HCT116 (cell line): Measurements from ENCODE around the gene RS1. TPM values are rescaled to one million over a fixed set of nuclear protein-coding genes. Genes with fewer than 3 reads are reported as not detected.

Source experiments
- ATAC-seq: fragments of 200-7000 bp; cut with Tn5 transposase; 2 replicates; pipeline ENCODE4 v1.9.1; 2020; ENCODE audit warnings: mild to moderate bottlenecking, moderate library complexity
- BruUV-seq: library from RNA; stranded (reverse); fragments of 400-500 nt; replicated peaks from 2 replicates; lab custom pipeline; 2021; lab: Mats Ljungman, UMichigan
- CTCF ChIA-PET: fragments of 300-600 bp; sonication (Branson Sonifier 250); formaldehyde crosslinking; loops from one replicate; lab custom pipeline; 2021; ENCODE audit warnings: antibody characterized with exemption; lab: Charles Lee
- POLR2A ChIA-PET: fragments of 300-600, 350-600 bp; sonication (Branson Sonifier 250); formaldehyde crosslinking; loops from one replicate; lab custom pipeline; 2021; ENCODE audit warnings: antibody characterized with exemption; lab: Charles Lee
- RAD21 ChIA-PET, 2 experiments: fragments of 300-600 bp; sonication (Branson Sonifier 250); formaldehyde crosslinking; loops; one replicate each; lab custom pipeline; 2023; ENCODE audit warnings: low total read pairs in 2 of 2; ENCODE audit not compliant: uncharacterized antibody in 2 of 2, unreplicated experiment in 2 of 2, low non-redundant PET in 1 of 2; lab: Charles Lee
- DNase-seq: peaks from one replicate; pipeline ENCODE4 v3.0.0-alpha.2; 2010; ENCODE audit warnings: low read depth, low spot score
- H2AFZ ChIP-seq: fragments of 200-600 bp; shearing (Covaris generic), sonication (generic); 2 replicates; pipeline ENCODE4 v1.6.1; 2017; ENCODE audit warnings: low read depth, mixed run types, mixed read lengths, antibody characterized with exemption, low read length; ENCODE audit not compliant: poor library complexity, severe bottlenecking
- H3K27ac ChIP-seq: 2 replicates; pipeline ENCODE4 v1.5.1; 2012; ENCODE audit warnings: low read depth, low read length
- H3K27me3 ChIP-seq: fragments of 200-600 bp; sonication (generic); 2 replicates; pipeline ENCODE4 v1.6.1; 2016; ENCODE audit warnings: mixed run types, low read length, mixed read lengths; ENCODE audit not compliant: insufficient read depth
- H3K36me3 ChIP-seq, 2 experiments: fragments of 200-500 bp in 1 of 2; fragments of 200-600 bp in 1 of 2; sonication (Bioruptor generic) in 1 of 2; sonication (generic) in 1 of 2; 2 replicates each; pipeline versions ENCODE4 v1.5.1 to v1.6.1; 2014 to 2016; ENCODE audit warnings: low read length in 2 of 2, inconsistent platforms in 1 of 2, mixed read lengths in 1 of 2, mixed run types in 1 of 2; ENCODE audit not compliant: insufficient read depth in 2 of 2, control insufficient read depth in 1 of 2
- H3K4me1 ChIP-seq, 2 experiments: fragments of 200-600 bp in 1 of 2; sonication (generic) in 1 of 2; 2 replicates each; pipeline versions ENCODE4 v1.5.1 to v1.6.1; 2012 to 2017; ENCODE audit warnings: low read length in 2 of 2, inconsistent platforms in 1 of 2, mild to moderate bottlenecking in 1 of 2, mixed read lengths in 1 of 2, mixed run types in 1 of 2, moderate library complexity in 1 of 2; ENCODE audit not compliant: insufficient read depth in 2 of 2, control insufficient read depth in 1 of 2
- H3K4me2 ChIP-seq: fragments of 200-600 bp; sonication (generic); 2 replicates; pipeline ENCODE4 v1.6.1; 2017; ENCODE audit warnings: mixed run types, low read length, mixed read lengths
- H3K4me3 ChIP-seq, 2 experiments: fragments of 200-600 bp in 1 of 2; sonication (generic) in 1 of 2; replicated peaks in 1 of 2; 2 replicates each; pipeline ENCODE4 v1.5.1; 2011 to 2016; ENCODE audit warnings: low read length in 2 of 2, control low read depth in 1 of 2, low read depth in 1 of 2, mild to moderate bottlenecking in 1 of 2, mixed read lengths in 1 of 2, mixed run types in 1 of 2
- H3K79me2 ChIP-seq: fragments of 200-600 bp; sonication (generic); 2 replicates; pipeline ENCODE4 v1.6.1; 2017; ENCODE audit warnings: mild to moderate bottlenecking, mixed run types, low read length, moderate library complexity, mixed read lengths; ENCODE audit not compliant: insufficient read depth
- H3K9ac ChIP-seq: fragments of 200-600 bp; sonication (generic); 2 replicates; pipeline ENCODE4 v1.6.1; 2016; ENCODE audit warnings: low read length, mixed read lengths
- H3K9me2 ChIP-seq: fragments of 200-600 bp; sonication (generic), shearing (Covaris generic); 2 replicates; pipeline ENCODE4 v1.6.1; 2017; ENCODE audit warnings: mixed run types, mild to moderate bottlenecking, moderate library complexity; ENCODE audit not compliant: insufficient read depth
- H3K9me3 ChIP-seq, 2 experiments: fragments of 200-500 bp in 1 of 2; fragments of 200-600 bp in 1 of 2; sonication (Bioruptor generic) in 1 of 2; sonication (generic) in 1 of 2; 2 replicates each; pipeline ENCODE4 v1.6.1; 2014 to 2017; ENCODE audit warnings: low read length in 2 of 2, mixed read lengths in 2 of 2, inconsistent platforms in 1 of 2, low read depth in 1 of 2, mild to moderate bottlenecking in 1 of 2, mixed run types in 1 of 2, moderate library complexity in 1 of 2; ENCODE audit not compliant: control insufficient read depth in 1 of 2, insufficient read depth in 1 of 2
- H4K20me1 ChIP-seq: fragments of 200-600 bp; sonication (generic), shearing (Covaris generic); 2 replicates; pipeline ENCODE4 v1.6.1; 2017; ENCODE audit warnings: mixed run types, mild to moderate bottlenecking, moderate library complexity; ENCODE audit not compliant: insufficient read depth
- ELF1 ChIP-seq: IDR thresholded peaks from 2 replicates; pipeline ENCODE4 v1.6.1; 2012; ENCODE audit warnings: low read depth, borderline replicate concordance
- intact Hi-C: fragments of 100-400 bp; cut with micrococcal nuclease; formaldehyde crosslinking; loops from 2 replicates; pipeline ENCODE4 v1.10.0; 2022
- total RNA-seq: library from RNA; stranded (reverse); gene quantifications from one replicate; pipeline ENCODE4 v1.2.1, GENCODE V29; 2021; ENCODE audit not compliant: unreplicated experiment
- TF ChIP-seq, protein P1 (sequence below), 3 experiments: fragments of 200-600 bp in 1 of 3; sonication (generic) in 1 of 3; IDR thresholded peaks in 2 of 3; conservative IDR thresholded peaks in 1 of 3; 2 replicates each; pipeline ENCODE4 v1.5.1; 2012 to 2017; ENCODE audit warnings: low read depth in 2 of 3, low read length in 2 of 3, antibody characterized with exemption in 1 of 3, borderline replicate concordance in 1 of 3, control low read depth in 1 of 3, mild to moderate bottlenecking in 1 of 3, mixed read lengths in 1 of 3, mixed run types in 1 of 3, moderate library complexity in 1 of 3; ENCODE audit not compliant: insufficient read depth in 1 of 3
- TF ChIP-seq, protein P2 (sequence below): IDR thresholded peaks from 2 replicates; pipeline ENCODE4 v1.6.1; 2012; ENCODE audit warnings: low read depth

The RS1 gene
- total RNA-seq, 1 experiment from 2014 or later: not detected

DNA sequence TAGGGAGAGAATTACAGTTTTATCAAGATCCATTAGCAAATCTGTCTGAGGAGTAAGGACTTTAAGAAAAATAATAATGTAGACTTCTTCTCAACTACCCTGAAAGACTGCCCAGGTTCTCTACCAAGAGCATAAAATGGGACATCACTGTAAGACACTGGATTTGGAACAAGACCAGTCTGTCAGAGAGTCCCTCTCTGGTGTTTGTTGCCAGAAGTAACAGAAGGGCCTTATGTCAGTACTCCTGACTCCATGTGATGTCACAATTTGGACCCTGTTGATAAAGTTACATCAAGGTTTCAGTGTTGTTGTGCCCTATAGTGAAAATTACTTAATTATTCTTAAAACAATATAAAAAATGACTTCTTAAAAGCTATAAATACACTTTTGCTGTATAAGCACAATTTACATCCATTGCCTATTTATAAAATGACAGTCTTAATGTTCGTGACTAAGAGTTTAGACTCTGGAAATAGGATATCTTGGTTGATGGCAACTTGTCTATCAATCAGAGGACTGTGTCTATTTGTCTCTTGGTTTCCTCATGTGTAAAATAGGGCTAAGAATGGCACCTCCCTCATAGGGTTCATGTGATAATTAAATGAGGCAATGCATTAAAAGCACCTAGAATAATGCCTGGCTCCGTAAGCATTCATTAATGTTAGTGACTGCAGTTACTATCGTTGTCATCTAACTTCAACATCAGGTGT is 57.8 kb downstream of the RS1 start:
- Histone ChIP-seq H3K4me3 (no peak overlapping the region), H3K79me2 (no peaks in the 10 kb centered on the region), H3K27ac (no peak overlapping the region), H4K20me1 (no peaks in the 10 kb centered on the region), H3K9me3 (no peaks in the 10 kb centered on the region), H3K4me1 (peaks cover 7 to 12% of the 10 kb centered on the region in 2 experiments), H3K9ac (no peak overlapping the region), H3K36me3 (no peaks in the 10 kb centered on the region), H2AFZ (no peak overlapping the region), H3K9me2 (no peaks in the 10 kb centered on the region), H3K4me2 (no peak overlapping the region), H3K27me3 (no peaks in the 10 kb centered on the region)
- TF ChIP-seq, protein P1, sequence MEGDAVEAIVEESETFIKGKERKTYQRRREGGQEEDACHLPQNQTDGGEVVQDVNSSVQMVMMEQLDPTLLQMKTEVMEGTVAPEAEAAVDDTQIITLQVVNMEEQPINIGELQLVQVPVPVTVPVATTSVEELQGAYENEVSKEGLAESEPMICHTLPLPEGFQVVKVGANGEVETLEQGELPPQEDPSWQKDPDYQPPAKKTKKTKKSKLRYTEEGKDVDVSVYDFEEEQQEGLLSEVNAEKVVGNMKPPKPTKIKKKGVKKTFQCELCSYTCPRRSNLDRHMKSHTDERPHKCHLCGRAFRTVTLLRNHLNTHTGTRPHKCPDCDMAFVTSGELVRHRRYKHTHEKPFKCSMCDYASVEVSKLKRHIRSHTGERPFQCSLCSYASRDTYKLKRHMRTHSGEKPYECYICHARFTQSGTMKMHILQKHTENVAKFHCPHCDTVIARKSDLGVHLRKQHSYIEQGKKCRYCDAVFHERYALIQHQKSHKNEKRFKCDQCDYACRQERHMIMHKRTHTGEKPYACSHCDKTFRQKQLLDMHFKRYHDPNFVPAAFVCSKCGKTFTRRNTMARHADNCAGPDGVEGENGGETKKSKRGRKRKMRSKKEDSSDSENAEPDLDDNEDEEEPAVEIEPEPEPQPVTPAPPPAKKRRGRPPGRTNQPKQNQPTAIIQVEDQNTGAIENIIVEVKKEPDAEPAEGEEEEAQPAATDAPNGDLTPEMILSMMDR (IDR thresholded peaks at IDR 0.05 in 2 of 3, conservative IDR thresholded peaks at IDR 0.05 in 1 of 3; ENCODE audit: borderline replicate concordance in 1 of 3, insufficient read depth in 1 of 3, low read depth in 2 of 3, low read length in 2 of 3): no peak
- no peak for TF ChIP-seq ELF1
- TF ChIP-seq, protein P2, sequence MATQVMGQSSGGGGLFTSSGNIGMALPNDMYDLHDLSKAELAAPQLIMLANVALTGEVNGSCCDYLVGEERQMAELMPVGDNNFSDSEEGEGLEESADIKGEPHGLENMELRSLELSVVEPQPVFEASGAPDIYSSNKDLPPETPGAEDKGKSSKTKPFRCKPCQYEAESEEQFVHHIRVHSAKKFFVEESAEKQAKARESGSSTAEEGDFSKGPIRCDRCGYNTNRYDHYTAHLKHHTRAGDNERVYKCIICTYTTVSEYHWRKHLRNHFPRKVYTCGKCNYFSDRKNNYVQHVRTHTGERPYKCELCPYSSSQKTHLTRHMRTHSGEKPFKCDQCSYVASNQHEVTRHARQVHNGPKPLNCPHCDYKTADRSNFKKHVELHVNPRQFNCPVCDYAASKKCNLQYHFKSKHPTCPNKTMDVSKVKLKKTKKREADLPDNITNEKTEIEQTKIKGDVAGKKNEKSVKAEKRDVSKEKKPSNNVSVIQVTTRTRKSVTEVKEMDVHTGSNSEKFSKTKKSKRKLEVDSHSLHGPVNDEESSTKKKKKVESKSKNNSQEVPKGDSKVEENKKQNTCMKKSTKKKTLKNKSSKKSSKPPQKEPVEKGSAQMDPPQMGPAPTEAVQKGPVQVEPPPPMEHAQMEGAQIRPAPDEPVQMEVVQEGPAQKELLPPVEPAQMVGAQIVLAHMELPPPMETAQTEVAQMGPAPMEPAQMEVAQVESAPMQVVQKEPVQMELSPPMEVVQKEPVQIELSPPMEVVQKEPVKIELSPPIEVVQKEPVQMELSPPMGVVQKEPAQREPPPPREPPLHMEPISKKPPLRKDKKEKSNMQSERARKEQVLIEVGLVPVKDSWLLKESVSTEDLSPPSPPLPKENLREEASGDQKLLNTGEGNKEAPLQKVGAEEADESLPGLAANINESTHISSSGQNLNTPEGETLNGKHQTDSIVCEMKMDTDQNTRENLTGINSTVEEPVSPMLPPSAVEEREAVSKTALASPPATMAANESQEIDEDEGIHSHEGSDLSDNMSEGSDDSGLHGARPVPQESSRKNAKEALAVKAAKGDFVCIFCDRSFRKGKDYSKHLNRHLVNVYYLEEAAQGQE: no peak
- no TSS peak for BruUV-seq
- no peak for ATAC-seq
- ChIA-PET RAD21 (no interaction called here), CTCF (no interaction called here), POLR2A (no interaction called here)
- intact Hi-C loops: no loop called here
- no peak for DNase-seq
